ENCODE data around the gene VMP1.
"Not testable (repeated sequence)": the region's sequence is repeated elsewhere in the genome, so short reads cannot be mapped to it uniquely, and the experiment has no call there.

Gene VMP1

DNA sequence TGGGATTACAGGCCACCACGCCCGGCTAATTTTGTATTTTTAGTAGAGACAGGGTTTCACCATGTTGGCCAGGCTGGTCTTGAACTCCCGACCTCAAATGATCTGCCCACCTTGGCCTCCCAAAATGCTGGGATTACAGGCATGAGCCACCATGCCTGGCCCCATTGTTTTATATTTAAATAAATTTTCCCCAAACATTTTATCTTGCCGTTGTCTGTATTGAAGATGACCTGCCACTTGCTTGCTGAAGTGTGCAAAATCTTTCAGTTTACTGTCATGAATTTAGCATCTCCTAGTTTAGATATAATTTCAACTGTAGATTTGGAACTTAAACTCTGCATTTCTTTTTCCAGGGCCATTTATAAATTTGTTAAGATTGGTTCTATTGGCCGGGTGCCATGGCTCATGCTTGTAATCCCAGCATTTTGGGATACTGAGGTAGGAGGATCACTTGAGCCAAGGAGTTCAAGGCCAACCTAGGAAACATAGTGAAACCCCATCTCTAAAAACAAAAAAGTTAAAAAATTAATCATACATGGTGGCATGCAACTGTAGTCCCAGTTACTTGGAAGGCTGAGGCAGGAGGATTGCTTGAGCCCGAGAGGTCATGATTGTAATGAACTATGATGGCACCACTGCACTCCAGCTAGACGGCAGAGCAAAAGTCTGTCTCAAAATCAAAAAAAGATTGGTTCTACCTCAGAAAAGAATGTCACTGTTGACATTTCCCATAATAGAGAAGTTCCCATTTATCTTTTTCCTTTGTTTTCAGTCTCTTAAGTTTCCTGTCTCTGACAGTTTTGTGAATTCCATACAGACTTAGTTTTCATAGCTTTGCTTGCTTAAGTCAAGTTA is 84.4 kb downstream of the VMP1 start:
- H3K4me3 ChIP-seq (ENCODE audit: low read depth, low read length), result no peak overlapping the region
- TF ChIP-seq, protein P1, sequence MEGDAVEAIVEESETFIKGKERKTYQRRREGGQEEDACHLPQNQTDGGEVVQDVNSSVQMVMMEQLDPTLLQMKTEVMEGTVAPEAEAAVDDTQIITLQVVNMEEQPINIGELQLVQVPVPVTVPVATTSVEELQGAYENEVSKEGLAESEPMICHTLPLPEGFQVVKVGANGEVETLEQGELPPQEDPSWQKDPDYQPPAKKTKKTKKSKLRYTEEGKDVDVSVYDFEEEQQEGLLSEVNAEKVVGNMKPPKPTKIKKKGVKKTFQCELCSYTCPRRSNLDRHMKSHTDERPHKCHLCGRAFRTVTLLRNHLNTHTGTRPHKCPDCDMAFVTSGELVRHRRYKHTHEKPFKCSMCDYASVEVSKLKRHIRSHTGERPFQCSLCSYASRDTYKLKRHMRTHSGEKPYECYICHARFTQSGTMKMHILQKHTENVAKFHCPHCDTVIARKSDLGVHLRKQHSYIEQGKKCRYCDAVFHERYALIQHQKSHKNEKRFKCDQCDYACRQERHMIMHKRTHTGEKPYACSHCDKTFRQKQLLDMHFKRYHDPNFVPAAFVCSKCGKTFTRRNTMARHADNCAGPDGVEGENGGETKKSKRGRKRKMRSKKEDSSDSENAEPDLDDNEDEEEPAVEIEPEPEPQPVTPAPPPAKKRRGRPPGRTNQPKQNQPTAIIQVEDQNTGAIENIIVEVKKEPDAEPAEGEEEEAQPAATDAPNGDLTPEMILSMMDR (conservative IDR thresholded peaks at IDR 0.05; ENCODE audit: low read depth, low read length), result no peak
- DNase-seq (ENCODE audit: low read depth), result peak; percentile 75

DNA sequence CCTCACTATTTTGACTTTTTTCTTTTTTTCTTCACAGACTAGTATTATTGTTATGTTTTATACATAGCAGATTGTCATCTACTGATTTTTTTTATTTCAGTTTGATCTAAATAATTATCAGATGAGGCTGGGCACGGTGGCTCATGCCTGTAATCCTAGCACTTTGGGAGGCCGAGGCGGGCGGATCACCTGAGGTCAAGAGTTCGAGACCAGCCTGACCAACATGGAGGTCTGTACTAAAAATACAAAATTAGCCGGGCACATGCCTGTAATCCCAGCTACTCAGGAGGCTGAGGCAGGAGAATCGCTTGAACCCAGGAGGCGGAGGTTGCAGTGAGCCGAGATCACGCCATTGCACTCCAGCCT is 85.0 kb downstream of the VMP1 start:
- not testable (repeated sequence) for H3K4me3 ChIP-seq (ENCODE audit: low read depth, low read length); DNase-seq (ENCODE audit: low read depth)

DNA sequence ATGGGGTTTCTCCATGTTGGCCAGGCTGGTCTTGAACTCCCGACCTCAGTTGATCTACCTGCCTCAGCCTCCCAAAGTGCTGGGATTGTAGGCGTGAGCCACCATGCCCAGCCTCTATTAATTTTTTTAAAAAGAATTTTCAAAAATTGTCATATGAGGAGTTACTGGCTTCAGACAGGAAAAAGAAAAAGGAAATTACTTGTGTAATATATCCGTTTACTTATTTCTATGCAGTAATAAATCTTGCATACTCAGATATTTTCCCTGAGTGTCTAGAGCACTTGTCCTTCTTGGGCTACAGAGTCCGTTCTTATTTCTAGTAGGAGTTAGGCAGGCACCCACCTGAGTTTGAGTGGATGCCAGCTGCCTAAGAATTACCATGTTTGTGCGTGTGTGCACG is 85.8 kb downstream of the VMP1 start:
- DNase-seq (ENCODE audit: low read depth), result no peak
- TF ChIP-seq, protein P1 (conservative IDR thresholded peaks at IDR 0.05; ENCODE audit: low read depth, low read length), result no peak
- no peak overlapping the region for H3K4me3 ChIP-seq (ENCODE audit: low read depth, low read length)

DNA sequence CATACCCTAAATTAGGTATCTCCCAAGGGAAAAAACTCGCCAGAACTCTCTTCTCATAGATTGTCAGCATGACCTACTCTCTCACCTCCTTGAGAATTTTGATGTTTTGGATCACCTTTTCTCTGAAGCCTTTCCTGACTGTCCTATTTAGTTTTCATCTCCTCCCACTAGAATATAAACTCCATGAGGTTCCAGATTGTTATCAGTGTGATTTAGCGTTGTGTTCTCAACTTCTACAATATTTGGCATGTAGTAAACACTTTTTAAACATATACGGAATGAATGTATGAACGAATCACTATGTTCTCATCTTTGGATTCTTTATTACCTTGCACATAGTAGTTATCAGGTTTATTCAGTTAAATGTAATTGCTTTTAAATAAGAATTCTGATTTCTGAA is 88.7 kb downstream of the VMP1 start:
- TF ChIP-seq, protein P1 (conservative IDR thresholded peaks at IDR 0.05; ENCODE audit: low read depth, low read length), result no peak
- DNase-seq (ENCODE audit: low read depth), result no peak
- H3K4me3 ChIP-seq (ENCODE audit: low read depth, low read length), result no peak overlapping the region

DNA sequence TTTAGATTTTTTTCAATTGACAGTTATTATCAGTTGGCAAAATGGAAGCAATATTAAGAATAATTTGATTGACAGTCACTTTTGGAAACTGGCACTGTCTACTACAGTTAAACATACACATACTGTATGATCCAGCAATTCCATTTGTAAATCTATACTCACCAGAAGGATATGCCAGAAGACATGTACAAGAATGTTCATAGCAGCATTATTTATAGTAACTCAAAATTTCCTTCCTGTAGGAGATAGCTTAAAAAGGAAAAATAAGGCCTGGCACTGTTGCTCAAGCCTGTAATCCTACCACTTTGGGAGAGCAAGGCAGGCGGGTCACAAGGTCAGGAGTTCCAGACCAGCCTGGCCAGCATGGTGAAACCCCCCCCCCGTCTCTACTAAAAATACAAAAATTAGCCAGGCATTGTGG is 89.3 kb downstream of the VMP1 start:
- TF ChIP-seq, protein P1 (conservative IDR thresholded peaks at IDR 0.05; ENCODE audit: low read depth, low read length), result no peak
- DNase-seq (ENCODE audit: low read depth), result no peak
- no peak overlapping the region for H3K4me3 ChIP-seq (ENCODE audit: low read depth, low read length)

DNA sequence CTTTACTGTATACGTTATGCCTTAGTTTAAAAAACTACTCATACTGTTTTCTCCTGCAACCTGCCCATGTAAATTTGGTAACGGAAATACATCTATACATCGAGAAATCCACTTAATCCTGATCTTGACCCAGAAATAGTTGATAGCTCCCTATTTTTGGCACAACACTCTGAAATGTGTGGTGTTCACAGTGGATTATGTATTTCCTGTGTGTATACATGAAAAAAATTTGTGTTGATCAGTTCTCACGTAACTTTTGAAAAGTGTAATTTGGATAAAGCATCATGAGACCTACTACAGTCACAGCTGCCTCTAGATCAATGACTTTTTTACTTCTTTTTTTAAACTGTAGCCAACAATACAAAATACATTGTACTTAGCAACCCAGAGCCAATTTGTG is 90.7 kb downstream of the VMP1 start:
- TF ChIP-seq, protein P1 (conservative IDR thresholded peaks at IDR 0.05; ENCODE audit: low read depth, low read length), result no peak
- no peak overlapping the region for H3K4me3 ChIP-seq (ENCODE audit: low read depth, low read length)
- no peak for DNase-seq (ENCODE audit: low read depth)

DNA sequence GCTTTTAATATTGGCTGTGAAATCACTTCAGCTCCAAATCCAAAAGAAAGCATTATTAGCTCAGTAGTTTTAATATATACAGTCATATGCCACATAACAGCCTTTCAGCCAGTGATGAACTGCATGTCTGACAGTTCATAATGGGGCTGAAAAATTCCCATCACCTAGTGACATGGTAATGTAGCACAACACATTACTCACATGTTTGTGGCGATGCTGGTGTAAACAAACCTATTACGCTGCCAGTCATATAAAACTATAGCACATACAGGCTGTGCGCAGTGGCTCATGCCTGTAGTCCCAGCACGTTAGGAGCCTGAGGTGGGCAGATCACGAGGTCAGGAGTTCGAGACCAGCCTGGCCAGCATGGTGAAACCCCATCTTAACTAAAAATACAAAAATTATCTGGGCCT is 93.1 kb downstream of the VMP1 start:
- no peak overlapping the region for H3K4me3 ChIP-seq (ENCODE audit: low read depth, low read length)
- TF ChIP-seq, protein P1 (conservative IDR thresholded peaks at IDR 0.05; ENCODE audit: low read depth, low read length), result no peak
- peak; percentile 64 for DNase-seq (ENCODE audit: low read depth)
